Stimulated activated CD4-positive, alpha-beta T cell treated with anti-CD3 and anti-CD28 coated beads, Interleukin-12 subunit alpha, Interleukin-12 subunit beta, amount 100 ng/mL, for 24 hours (primary cell): Measurements from ENCODE around the gene OPN1MW3.
"Not testable (repeated sequence)": the region's sequence is repeated elsewhere in the genome, so short reads cannot be mapped to it uniquely, and the experiment has no call there.

Experiments
- DNase-seq, 2 experiments: peaks; one replicate each; pipeline ENCODE4 v3.0.0-alpha.2; 2020; ENCODE audit warnings: low read depth in 2 of 2

Gene OPN1MW3

DNA sequence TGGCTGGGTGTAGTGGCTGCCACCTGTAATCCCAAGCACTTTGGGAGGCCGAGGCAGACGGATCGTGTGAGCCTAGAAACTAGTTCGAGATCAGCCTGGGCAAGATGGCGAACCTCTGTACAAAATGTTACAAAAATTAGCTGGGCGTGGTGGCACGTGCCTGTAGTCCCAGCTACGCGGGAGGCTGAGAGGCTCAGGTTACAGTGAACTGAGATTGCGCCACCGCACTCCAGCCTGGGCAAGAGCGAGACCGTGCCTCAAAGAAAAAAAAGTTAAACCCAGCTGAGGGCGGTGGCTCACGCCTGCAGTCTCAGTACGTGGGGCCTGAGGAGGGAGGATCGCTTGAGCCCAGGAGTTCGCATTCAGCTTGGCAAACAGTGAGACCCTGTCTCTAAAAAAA is 39.3 kb downstream of the OPN1MW3 start:
- DNase-seq = no peak

DNA sequence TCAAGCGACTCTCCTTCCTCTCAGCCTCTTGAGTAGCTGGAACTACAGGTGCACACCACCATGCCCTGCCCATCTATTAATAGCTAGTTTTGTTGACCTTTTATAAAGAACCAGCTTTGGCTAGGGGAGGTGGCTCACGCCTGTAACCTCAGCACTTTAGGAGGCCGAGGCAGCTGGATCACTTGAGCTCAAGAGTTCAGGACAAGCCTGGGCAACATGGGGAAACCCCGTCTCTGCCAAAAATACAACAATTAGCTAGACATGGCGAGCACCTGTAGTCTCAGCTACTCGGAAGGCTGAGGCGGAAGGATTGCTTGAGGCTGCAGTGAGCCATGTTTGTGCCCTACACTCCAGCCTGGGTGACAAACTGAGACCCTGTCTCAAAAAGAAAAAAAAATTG is 40.9 kb downstream of the OPN1MW3 start:
- no peak for DNase-seq

DNA sequence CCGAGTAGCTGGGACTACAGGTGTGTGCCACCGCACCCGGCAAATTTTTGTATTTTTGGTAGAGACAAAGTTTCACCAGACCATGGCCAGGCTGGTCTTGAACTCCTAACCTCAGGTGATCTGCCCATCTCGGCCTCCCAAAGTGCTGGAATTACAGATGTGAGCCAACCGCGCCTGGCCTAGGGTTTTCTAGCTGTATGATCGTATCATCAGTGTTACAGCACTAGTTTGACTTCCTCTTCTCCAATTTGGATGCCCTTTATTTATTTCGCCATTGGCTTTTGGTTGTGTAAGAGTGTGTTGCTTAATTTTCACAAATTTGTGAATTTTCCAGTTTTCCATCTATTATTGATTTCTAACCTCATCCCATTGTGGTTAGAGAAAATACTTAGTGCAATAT is 43.4 kb downstream of the OPN1MW3 start:
- no peak for DNase-seq

DNA sequence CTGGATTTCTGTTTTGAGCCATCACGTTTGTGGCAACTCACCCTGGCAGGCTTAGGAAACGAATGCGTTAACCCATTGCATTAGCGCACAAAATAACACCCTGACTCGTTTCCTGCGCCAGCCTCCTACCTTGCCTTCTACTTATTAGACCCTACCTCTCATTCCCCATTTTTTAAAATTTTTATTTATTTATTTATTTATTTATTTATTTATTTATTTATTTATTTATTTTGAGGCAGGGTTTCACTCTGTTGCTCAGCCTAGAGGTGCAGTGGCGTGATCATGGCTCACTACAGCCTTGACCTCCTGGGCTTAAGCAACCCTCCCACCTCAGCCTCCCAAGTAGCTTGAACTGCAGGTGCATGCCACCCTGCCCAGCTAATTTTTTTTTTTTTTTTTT is 45.6 kb downstream of the OPN1MW3 start:
- not testable (repeated sequence) for DNase-seq

DNA sequence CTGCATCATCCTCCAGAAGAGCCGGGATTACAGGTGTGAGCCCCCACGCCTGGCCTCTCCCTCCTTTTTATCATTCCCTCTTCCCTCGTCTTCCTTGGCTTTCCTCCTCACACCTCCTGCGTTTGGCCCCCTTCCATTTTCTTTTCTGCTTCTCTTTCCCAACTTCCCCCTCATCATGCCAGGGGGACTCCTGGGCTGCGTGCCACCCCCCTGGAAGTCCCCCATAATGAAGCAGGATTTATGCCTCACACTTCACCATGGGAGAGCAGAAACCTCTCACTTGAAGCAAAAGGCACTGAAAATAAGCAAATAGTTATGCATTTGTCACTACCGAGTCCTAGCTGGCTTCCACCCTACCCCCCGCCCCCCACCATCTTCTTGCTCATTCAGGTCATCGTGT is 46.1 kb downstream of the OPN1MW3 start:
- no peak for DNase-seq

DNA sequence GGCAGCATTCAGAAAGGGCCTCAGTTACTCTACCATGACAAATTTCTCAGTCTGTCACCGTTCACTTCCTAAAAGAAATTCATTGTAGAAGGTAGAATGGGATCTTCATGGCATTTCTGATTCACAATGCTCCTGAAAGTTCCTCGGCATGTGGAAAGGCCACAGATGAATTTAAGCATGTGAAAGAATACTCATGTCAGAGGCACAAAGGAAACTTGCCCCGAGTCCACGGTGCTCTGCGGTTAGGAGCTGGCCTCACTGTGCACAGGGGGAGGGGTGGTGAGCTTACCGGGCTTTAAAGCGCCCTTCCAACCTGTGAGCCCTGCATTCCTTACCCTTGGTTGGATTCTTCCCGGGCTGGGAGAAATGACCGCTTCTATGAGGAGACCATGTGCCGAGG is 47.5 kb downstream of the OPN1MW3 start:
- no peak for DNase-seq

DNA sequence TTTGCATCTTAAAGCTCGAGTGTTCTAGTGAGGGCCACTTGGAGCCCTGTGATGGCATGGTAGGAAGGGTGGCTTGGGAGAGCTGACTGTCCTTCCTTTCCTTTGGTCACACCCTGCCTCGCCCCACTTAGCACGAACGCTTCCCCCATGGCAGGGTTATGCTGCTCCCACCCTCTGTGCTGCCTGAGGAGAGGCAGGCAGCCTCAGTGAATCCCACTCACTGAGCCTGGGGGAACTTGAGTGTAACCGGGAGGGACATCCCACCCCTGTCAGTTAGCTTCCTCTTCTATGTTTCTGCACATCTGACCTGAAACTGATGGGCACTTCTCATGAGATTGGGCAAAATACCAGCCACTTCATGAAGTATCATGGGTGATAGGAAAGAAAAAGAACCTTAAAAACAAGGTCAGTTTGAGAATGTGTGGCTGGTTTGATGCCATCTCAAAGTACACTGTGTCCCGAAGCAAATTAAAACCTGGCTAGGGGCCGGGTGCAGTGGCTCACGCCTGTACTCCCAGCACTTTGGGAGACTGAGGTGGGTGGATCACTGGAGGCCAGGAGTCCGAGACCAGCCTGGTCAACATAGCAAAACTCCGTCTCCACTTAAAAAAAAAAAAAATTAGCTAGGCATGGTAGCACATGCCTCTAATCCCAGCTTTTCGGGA is 48.3 kb downstream of the OPN1MW3 start:
- DNase-seq = no peak

DNA sequence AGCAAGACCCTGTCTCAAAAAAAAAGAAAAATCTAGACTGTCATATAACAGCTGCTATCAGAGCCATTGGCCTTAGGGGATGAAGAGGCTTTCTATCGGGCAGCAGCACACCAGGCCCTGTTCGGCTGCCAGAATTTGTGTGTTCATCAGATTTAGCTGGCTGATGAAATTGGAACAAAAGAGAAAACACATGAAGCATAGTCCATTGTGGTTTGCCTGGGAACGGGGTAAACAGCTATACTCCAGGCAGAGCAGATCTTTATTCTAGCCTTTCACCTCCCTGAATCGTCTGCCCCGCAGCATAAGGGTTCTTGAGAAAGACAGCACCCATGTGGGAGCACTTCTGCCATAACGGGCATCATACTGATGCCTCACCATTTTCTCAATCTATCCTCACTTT is 49.8 kb downstream of the OPN1MW3 start:
- no peak for DNase-seq

DNA sequence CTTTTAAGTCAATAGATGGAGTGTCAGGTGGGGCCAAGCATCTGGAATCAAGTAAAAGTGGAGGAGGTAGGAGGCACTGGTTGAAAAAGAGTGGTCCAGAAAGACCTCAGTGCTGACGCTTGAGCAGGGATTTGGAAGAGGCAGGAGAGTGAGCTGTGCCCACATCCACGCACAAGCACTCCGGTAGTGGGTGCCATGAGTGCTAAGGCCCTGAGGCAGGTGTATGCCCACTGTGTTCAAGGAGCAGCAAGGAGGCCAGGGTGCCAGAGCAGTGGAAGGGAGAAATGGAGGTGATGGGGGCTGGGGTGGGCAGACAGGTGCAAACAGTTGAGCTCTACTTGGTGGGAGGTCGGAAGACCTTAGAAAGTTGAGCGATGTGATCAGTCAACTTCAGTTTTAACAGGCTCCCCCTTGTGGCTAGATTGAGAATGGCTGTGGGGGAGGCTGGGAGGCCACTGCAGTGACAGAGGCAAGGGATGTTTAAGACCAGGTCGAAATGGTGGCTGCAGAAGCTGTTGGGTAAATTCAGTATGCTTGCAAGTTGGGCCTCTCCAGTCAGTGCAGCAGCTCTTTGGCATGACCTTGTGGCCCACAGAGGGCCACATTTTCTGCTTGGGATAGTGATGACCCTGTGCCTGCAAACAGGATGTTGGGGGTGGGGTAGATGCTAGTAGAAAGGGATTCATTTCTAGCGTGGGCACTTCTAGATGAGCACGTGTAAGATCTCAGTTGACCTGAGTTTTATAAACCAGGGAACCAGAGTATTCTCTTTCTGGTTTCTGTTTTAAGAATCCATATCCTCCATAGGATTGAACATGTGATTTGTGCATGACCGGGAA is 50.9 kb downstream of the OPN1MW3 start:
- DNase-seq = peak; percentile 55 to 78

DNA sequence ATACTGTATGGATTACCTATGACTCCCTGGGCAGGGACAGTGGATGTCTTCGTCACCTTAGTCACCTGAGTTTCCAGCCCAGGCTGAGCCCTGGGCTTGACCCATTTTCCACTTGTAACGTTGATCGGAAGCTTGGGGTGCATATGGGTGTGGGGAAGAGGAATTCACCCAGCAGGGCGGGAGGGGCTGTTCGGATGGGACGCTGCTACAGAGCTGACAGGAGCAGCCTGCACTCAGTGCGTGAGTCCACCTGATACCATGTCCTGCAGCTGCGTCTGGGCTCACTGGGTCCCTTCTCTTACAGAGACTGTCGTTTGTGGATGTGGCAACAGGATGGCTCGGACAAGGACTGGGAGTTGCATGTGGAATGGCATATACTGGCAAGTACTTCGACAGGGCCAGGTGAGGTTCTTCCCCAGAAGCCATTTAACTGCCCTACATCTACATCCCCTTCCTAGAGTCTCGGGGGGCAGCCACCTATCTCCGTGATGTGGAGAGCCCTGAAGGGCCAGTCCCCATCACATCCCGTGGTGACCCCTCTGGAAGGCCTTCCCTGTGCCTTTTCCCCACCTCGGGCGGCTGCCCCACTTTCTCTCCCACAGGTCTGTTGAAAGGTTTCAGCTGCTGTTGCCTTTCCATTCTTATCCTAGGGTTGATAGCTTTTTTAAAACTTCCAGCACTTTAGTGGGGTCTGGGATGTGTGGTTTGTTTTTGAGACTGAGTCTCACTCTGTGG is 51.8 kb downstream of the OPN1MW3 start:
- no peak for DNase-seq

DNA sequence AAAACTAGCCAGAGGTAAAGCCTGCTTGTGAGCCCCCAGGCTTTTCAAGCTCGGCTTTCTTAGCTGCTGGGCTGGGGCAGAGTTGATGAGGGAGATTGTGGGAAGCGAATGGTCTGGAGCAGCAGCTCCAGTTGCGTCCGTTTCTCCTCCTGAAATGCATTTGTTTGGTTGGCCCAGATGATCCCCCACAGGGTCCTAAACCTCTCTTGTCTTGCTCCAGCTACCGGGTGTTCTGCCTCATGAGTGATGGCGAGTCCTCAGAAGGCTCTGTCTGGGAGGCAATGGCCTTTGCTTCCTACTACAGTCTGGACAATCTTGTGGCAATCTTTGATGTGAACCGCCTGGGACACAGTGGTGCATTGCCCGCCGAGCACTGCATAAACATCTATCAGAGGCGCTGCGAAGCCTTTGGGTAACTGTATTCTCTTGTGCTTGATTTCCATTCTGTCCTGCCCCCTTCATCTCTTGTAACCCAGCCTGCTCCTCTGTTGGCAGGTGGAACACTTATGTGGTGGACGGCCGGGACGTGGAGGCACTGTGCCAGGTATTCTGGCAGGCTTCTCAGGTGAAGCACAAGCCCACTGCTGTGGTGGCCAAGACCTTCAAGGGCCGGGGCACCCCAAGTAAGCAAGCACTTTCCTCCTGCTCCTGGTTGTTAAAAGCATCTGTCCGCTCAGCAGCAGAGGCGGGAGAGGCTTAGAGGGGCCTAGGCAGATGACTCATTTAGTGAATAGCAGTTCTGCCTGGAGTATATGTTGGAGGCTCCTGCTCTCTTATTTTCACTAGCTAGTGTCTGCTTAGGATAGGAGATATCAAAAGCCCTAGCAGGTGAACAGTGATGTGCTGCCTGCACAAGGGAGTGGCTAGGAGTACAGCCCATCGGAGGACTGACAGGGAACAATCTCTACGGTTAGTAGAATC is 53.5 kb downstream of the OPN1MW3 start:
- no peak for DNase-seq

DNA sequence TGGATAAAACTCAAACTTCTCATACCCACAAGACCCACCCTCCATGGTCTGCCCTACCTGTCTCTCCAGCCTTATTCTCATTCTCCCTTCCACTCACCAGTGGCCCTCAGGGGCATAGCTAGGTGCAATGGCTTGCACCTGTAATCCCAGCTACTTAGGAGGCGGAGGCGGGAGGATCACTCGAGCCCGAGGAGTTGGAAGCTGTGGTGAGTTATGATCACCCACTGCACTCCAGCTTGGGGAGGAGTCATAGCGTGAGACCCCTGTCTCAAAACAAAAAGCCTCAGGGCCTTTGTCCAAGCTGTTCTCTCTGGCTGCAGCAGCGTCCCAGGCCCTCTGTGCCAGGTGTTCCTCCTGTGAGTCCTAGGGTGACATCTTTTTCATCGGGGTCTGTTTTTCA is 54.7 kb downstream of the OPN1MW3 start:
- DNase-seq = no peak

DNA sequence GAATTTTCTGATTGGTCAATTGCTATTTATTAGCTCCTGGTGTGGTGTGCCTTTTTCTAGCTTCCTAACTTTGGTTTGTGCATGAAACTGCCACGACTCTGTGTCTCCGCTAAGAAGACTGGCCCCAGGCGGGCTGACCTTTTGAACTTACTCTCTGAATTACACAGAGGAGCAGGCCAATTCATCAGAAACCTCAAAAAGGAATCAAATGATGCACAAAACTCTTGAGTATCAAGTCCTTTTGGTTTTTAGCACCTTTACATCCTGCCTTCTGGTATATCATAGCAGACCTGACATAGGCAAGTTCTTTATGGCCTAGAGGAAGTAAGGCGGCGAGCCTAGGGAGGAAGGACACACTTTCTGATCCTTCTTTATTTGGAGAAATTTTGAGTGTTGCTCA is 55.8 kb downstream of the OPN1MW3 start:
- peak in 1 of 2 experiments; percentile 19 for DNase-seq

DNA sequence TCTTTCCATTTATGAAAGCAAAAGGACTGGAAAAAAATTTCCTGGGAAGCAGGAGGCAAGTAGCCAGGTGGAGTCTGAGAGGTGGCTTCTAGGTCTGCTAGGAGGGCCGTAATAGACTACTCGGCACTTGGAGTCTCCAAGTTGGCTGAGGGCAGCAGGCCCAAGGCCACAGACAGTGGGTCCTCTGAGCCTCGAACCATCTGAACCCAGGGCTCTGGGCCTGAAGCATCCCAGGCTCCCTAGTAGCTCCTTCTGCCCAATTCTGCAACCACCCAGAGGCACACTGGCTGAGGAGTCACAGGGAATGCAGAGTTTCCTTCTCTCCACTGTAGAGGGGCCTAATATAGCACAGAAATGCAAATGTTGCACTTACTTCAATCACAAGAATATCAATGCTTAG is 58.0 kb downstream of the OPN1MW3 start:
- no peak for DNase-seq

DNA sequence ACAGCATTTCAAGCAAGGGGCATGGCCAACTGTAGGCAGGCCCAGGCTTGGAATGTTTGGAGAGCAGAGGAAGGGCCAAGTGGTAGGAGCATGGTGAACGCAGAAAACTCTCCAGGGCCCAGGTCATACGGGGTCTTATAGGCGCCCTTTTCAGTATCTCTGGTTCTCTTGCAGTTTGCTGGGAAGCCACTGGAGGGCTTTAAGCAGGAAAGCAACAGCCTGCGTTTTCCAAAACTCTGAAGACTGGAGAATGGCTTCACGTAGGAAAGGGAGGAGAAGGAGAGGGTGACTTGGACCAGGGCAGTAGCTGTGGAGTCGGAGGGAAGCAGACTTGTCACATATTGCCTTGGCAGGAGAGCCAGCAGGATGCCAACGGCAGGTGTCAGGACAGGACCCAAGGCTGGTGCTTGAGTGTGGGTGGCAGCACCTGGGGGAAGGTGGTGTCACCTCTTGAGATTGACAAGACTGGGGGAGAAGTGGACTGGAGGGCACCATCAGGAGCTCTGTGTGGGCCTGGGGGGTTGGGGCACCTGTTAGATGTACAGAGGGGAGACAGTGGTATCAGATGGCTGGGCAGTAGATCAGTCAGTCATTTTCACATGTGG is 60.1 kb downstream of the OPN1MW3 start:
- no peak for DNase-seq

DNA sequence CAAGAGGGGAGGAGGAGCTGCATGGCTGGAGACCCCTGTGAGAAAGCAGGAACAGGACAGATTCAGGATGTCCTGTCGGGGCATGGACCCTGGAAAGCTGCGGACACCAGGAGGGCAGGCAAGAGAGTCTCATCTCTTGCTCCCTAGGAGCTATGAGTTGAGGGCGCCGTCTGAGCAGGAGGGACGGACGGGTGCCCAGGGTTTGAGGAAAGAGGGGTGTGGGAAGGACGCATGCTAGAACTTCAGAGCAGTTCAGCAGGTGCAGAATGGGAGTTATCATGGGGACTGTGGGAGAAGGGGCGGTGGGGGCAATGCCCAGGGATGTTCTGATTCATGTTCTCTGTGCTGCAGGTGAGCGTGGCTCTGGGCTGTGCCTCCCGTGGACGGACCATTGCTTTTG is 63.0 kb downstream of the OPN1MW3 start:
- no peak for DNase-seq
